Tibial artery (tissue), 4 donors: Measurements from ENCODE around the gene CNGA1.
"Not testable (repeated sequence)": the region's sequence is repeated elsewhere in the genome, so short reads cannot be mapped to it uniquely, and the experiment has no call there.

Experiments used
- DNase-seq, 2 donors: peaks; one replicate each; pipeline ENCODE4 v3.0.0-alpha.2; 2019
- H3K27ac ChIP-seq, 2 donors: fragments of 200-600 bp; sonication (generic) in 1 of 2; 1 replicate in 1 of 2; 2 replicates in 1 of 2; pipeline ENCODE4 v1.5.1; 2018 to 2019; ENCODE audit warnings: mild to moderate bottlenecking in 1 of 2
- H3K27me3 ChIP-seq, 2 donors: fragments of 200-600 bp; sonication (generic) in 1 of 2; one replicate each; pipeline versions ENCODE4 v1.5.1 to v1.6.0; 2016 to 2019
- H3K36me3 ChIP-seq, 3 donors: fragments of 200-600 bp; sonication (generic) in 2 of 3; one replicate each; pipeline ENCODE4 v1.5.1; 2016 to 2019; ENCODE audit warnings: mild to moderate bottlenecking in 2 of 3
- H3K4me1 ChIP-seq, 4 donors: fragments of 200-600 bp; sonication (generic) in 2 of 4; 1 replicate in 3 of 4; 2 replicates in 1 of 4; pipeline ENCODE4 v1.5.1; 2016 to 2019
- H3K4me3 ChIP-seq, 2 donors: fragments of 200-600 bp; sonication (generic) in 1 of 2; 1 replicate in 1 of 2; 2 replicates in 1 of 2; pipeline ENCODE4 v1.5.1; 2018 to 2019; ENCODE audit warnings: mild to moderate bottlenecking in 2 of 2
- H3K9me3 ChIP-seq, 3 donors: fragments of 200-600 bp; sonication (generic) in 1 of 3; one replicate each; pipeline ENCODE4 v1.5.1; 2016 to 2019
- intact Hi-C: fragments of 100-400 bp; cut with DNase I; formaldehyde crosslinking; loops from one replicate; pipeline ENCODE4 v1.15.0; 2023; ENCODE audit warnings: low total_unique reads
- TF ChIP-seq, protein P1 (sequence below), 2 experiments: fragments of 200-600 bp in 1 of 2; fragments of 450-650 bp in 1 of 2; IDR thresholded peaks; one replicate each; pipeline ENCODE4 v1.5.1; 2017 to 2019; ENCODE audit warnings: antibody characterized with exemption in 2 of 2, mild to moderate bottlenecking in 1 of 2, moderate library complexity in 1 of 2

The CNGA1 gene

DNA sequence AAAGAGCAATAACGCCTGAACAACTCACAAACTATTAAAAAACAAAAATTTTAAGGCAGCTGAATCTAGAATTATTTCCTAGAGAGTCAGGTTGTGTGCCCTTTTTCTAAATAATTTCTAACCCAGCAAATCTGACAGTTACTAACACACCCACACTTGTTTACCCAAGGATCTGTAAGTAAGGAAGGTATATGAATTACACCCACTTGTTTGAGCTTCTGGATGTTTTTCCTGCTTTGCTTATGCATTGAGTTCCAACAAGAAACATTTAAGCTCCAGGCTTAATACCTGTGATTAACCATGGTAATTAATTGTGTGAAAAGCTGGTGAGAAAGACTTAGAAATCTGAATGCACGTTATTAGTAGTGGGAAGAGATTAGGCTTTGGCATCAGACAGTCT is 1.6 kb upstream of the CNGA1 start:
- H3K9me3 ChIP-seq: no peaks in the 10 kb centered on the region
- no peaks in the 10 kb centered on the region for H3K27me3 ChIP-seq
- TF ChIP-seq, protein P1, sequence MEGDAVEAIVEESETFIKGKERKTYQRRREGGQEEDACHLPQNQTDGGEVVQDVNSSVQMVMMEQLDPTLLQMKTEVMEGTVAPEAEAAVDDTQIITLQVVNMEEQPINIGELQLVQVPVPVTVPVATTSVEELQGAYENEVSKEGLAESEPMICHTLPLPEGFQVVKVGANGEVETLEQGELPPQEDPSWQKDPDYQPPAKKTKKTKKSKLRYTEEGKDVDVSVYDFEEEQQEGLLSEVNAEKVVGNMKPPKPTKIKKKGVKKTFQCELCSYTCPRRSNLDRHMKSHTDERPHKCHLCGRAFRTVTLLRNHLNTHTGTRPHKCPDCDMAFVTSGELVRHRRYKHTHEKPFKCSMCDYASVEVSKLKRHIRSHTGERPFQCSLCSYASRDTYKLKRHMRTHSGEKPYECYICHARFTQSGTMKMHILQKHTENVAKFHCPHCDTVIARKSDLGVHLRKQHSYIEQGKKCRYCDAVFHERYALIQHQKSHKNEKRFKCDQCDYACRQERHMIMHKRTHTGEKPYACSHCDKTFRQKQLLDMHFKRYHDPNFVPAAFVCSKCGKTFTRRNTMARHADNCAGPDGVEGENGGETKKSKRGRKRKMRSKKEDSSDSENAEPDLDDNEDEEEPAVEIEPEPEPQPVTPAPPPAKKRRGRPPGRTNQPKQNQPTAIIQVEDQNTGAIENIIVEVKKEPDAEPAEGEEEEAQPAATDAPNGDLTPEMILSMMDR (IDR thresholded peaks at IDR 0.05): no peak
- H3K27ac ChIP-seq: no peak overlapping the region
- H3K4me1 ChIP-seq: peaks cover 0 to 18% (median 8%) of the 10 kb centered on the region in 4 donors
- intact Hi-C loops: no loop called here
- no peak overlapping the region for H3K4me3 ChIP-seq
- DNase-seq: no peak
- H3K36me3 ChIP-seq: no peaks in the 10 kb centered on the region

DNA sequence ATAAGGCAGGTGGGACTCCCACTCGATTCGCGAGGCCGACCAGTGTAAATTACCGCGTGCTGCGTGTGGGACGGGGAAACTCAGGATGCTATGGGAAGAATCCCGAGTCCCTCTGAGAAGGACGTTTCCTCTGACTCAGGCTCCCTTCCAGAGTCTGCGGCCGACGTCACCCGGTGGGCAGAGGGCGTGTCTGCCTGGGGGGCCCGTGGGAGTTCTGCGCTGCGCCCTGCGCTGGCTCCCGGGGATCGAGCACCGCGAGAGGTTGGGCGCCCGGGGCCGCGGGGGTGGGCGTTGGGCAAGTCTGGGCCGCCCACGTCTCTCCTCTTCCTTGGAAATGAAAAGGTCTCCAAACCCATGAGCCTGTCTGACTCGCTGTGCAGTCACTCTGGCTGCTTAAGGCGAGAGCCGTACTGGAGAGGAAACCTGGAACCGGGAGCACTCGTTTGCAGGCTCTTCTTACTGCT is 659 bp upstream of the CNGA1 start:
- peaks cover 0 to 18% (median 8%) of the 10 kb centered on the region in 4 donors for H3K4me1 ChIP-seq
- peak in 1 of 2 donors; percentile 65 for DNase-seq
- no peaks in the 10 kb centered on the region for H3K9me3 ChIP-seq
- intact Hi-C loops: no loop called here
- H3K4me3 ChIP-seq: peak overlapping the region; percentile 51 to 66
- no peaks in the 10 kb centered on the region for H3K36me3 ChIP-seq
- TF ChIP-seq, protein P1 (IDR thresholded peaks at IDR 0.05): no peak
- H3K27me3 ChIP-seq: no peaks in the 10 kb centered on the region
- H3K27ac ChIP-seq: no peak overlapping the region

DNA sequence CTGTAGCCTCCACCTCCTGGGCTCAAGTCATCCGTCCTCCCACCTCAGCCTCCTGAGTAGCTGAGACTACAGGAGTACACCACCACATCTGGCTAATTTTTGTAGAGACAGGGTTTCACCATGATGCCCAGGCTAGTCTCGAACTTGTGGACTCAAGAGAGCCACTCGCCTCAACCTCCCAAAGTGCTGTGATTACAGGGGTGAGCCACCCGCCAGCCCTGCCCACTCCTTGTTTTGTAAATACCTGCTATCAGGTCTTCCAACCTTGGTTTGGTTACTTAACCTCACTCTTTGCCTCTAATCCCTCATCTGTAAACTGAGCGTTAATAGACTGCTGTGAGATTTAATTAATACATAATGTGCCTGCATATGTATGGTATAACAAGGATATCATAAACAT is 803 bp downstream of the CNGA1 start:
- DNase-seq: no peak
- Histone ChIP-seq H3K27ac (no peak overlapping the region), H3K4me1 (peaks cover 0 to 18% (median 8%) of the 10 kb centered on the region in 4 donors), H3K4me3 (no peak overlapping the region), H3K27me3 (no peaks in the 10 kb centered on the region), H3K36me3 (no peaks in the 10 kb centered on the region), H3K9me3 (no peaks in the 10 kb centered on the region)
- TF ChIP-seq, protein P1 (IDR thresholded peaks at IDR 0.05): no peak
- intact Hi-C loops: no loop called here

DNA sequence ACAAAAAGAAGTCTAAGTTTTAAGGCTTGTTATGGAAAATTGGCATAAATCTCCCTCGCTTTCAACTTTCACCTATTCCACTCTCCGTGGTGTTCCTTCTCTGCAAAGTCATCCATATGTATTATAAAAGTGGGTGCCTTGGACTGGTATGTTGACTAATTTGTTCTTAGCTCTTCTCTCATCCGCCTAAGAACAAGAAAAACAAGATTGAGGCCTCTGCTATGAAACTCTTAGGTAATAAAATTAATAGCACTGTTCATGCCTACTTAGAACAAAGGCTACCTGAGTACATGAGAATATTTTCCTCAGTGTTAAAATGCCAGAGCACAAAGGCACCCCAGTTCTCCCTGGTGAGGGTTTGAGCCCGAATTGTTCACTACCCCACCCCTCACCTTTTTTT is 1.3 kb downstream of the CNGA1 start:
- intact Hi-C loops: no loop called here
- H3K9me3 ChIP-seq: no peaks in the 10 kb centered on the region
- H3K4me1 ChIP-seq: peaks cover 0 to 18% (median 8%) of the 10 kb centered on the region in 4 donors
- no peak overlapping the region for H3K27ac ChIP-seq
- TF ChIP-seq, protein P1 (IDR thresholded peaks at IDR 0.05): no peak
- H3K36me3 ChIP-seq: no peaks in the 10 kb centered on the region
- no peak for DNase-seq
- H3K4me3 ChIP-seq: no peak overlapping the region
- H3K27me3 ChIP-seq: no peaks in the 10 kb centered on the region

DNA sequence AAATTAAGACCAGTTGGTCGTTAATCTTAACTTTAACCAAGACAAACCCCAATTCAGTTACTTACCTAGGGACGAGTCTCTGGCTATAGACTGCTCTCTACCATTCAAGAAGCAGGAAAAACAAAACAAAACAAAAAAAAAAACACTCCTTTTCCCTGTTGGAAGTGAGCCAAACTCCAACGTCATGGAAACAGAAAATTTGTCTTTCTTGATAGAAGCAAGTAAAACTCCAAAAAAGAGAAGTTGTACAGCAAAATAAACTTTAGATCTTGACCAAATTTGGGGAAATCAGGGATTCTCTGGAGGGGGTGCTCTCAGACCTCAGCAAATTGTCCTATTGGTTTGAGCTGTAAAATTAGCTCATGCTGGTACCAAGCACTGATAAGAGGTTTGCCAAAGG is 3.7 kb downstream of the CNGA1 start:
- TF ChIP-seq, protein P1 (IDR thresholded peaks at IDR 0.05): no peak
- intact Hi-C loops: no loop called here
- Histone ChIP-seq H3K9me3 (no peaks in the 10 kb centered on the region), H3K27me3 (no peaks in the 10 kb centered on the region), H3K27ac (no peak overlapping the region), H3K36me3 (no peaks in the 10 kb centered on the region), H3K4me3 (no peak overlapping the region), H3K4me1 (peaks cover 0 to 18% (median 8%) of the 10 kb centered on the region in 4 donors)
- no peak for DNase-seq

DNA sequence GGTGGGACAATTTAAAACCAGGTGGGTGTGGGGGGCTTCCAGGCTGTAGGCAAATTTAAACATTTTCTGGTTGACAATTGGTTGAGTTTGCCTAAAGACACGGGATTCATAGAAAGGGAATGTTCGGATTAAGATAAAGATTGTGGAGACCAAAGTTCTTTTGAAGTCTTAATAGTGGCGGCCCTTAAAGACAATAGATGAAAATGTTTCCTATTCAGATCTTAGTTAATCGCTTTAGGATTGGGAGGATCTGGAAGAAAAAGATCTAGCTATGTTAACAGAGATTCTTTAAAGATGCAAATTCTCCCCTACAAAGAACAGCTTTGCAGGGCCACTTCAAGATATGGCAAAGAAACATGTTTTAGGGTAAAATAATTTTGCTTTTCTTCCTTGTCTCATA is 4.8 kb downstream of the CNGA1 start:
- Histone ChIP-seq H3K27me3 (no peaks in the 10 kb centered on the region), H3K27ac (no peak overlapping the region), H3K9me3 (no peaks in the 10 kb centered on the region), H3K4me3 (no peak overlapping the region), H3K4me1 (peaks cover 0 to 10% (median 3%) of the 10 kb centered on the region in 4 donors), H3K36me3 (no peaks in the 10 kb centered on the region)
- DNase-seq: no peak
- intact Hi-C loops: no loop called here
- TF ChIP-seq, protein P1 (IDR thresholded peaks at IDR 0.05): no peak

DNA sequence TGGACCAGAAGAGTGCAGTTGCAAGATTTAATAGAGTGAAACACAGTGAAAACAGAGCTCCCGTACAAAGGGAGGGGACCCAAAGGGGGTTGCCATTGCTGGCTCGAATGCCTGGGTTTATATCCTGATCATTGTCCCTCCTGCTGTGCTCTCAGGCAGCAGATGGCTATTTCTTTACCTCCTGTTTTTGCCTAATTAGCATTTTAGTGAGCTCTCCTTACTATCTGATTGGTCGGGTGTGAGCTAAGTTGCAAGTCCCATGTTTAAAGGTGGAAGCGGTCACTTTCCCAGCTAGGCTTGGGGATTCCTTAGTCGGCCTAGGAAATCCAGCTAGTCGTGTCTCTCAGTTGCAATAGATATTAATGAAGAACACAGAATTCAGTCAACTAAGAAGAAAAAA is 5.6 kb downstream of the CNGA1 start:
- H3K36me3 ChIP-seq, H3K27ac ChIP-seq, intact Hi-C loops, H3K4me3 ChIP-seq, DNase-seq, H3K4me1 ChIP-seq, H3K27me3 ChIP-seq, H3K9me3 ChIP-seq: not testable (repeated sequence)
